Fibroblast of pulmonary artery (primary cell): Measurements from ENCODE around the gene PRIM2.
"Not testable (repeated sequence)": the region's sequence is repeated elsewhere in the genome, so short reads cannot be mapped to it uniquely, and the experiment has no call there.

ENCODE experiments used
- DNase-seq: peaks from one replicate; pipeline ENCODE4 v3.0.0-alpha.2; 2010; ENCODE audit warnings: low read depth
- H3K4me3 ChIP-seq: replicated peaks from 2 replicates; pipeline ENCODE4 v1.5.1; 2011; ENCODE audit warnings: low read depth, mild to moderate bottlenecking, control low read depth, low read length, moderate library complexity
- CTCF ChIP-seq: IDR thresholded peaks from 2 replicates; pipeline ENCODE4 v1.5.1; 2011; ENCODE audit warnings: mild to moderate bottlenecking, control low read depth, low read length, inconsistent platforms; ENCODE audit errors: missing control alignments

Gene PRIM2

GRCh38 chr6:57671937-57672627, 354.7 kb downstream of the PRIM2 start:
- TF ChIP-seq CTCF = peak; percentile 42
- peak; percentile 39 for DNase-seq
- not testable (repeated sequence) for H3K4me3 ChIP-seq

DNA sequence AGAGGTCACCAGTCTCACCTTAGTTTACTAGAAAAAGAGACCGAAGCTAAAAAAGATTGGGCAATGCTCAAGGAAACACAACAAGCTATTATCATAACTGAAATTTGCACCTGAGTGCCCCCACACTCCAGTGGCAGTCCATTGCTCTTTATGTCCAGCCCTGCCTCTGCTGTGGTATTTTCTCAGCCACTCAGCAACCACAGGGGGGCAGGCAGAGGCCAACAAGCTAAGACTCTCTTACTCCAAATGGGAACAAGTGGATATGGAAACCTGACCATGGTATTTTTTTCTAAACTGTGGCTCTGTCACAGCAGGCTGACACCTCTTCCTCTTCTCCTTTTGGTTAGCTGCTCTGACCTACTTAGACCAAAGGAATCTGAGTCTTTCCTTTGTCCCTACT, 355.9 kb downstream of the PRIM2 start:
- DNase-seq = peak; percentile 18
- peak; percentile 23 for TF ChIP-seq CTCF
- not testable (repeated sequence) for H3K4me3 ChIP-seq

GRCh38 chr6:57675386-57675785, 358.0 kb downstream of the PRIM2 start:
- not testable (repeated sequence) for DNase-seq, H3K4me3 ChIP-seq

DNA sequence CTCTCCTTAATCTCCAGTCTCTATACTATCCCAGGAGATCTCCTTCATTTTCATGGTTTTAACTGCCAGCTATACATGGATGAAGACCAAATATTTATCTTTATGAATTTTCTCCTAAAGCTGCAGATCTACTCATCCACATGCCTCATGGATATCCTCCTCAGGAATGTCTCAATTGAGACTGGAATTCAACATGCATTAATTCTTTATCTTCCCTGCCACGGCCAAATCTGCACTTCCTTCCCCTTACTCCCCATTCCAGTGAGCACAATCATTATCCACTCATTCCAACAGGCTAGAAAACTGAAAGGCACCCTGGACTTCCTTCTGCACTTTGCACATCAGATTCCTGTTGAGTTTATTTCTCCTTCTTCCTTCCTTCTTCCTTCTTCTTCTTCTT, 379.0 kb downstream of the PRIM2 start:
- DNase-seq, H3K4me3 ChIP-seq: not testable (repeated sequence)
